ENCODE measurements around the gene KAZALD1.

Gene KAZALD1

GRCh38 chr10:101095550-101096213 lies 33.9 kb downstream of the KAZALD1 start:
- DNase-seq (ENCODE audit: low read depth) = peak; percentile 76

GRCh38 chr10:101096378-101096777 lies 34.6 kb downstream of the KAZALD1 start:
- no peak for DNase-seq (ENCODE audit: low read depth)

- no peak for DNase-seq (ENCODE audit: low read depth)
These were observed 36.1 kb downstream of the KAZALD1 start for GRCh38 chr10:101097881-101098280.

GRCh38 chr10:101099901-101100300 lies 38.1 kb downstream of the KAZALD1 start:
- no peak for DNase-seq (ENCODE audit: low read depth)

GRCh38 chr10:101101372-101101881 lies 39.6 kb downstream of the KAZALD1 start:
- DNase-seq (ENCODE audit: low read depth) = no peak

GRCh38 chr10:101103430-101103829 lies 41.6 kb downstream of the KAZALD1 start:
- no peak for DNase-seq (ENCODE audit: low read depth)

GRCh38 chr10:101106351-101106750 lies 44.6 kb downstream of the KAZALD1 start:
- no peak for DNase-seq (ENCODE audit: low read depth)

GRCh38 chr10:101107771-101108170 lies 46.0 kb downstream of the KAZALD1 start:
- DNase-seq (ENCODE audit: low read depth) = no peak

GRCh38 chr10:101110856-101111523 lies 49.2 kb downstream of the KAZALD1 start:
- no peak for DNase-seq (ENCODE audit: low read depth)

GRCh38 chr10:101111547-101111946 lies 49.8 kb downstream of the KAZALD1 start:
- no peak for DNase-seq (ENCODE audit: low read depth)

- no peak for DNase-seq (ENCODE audit: low read depth)
These were observed 51.2 kb downstream of the KAZALD1 start for GRCh38 chr10:101112799-101113594.

GRCh38 chr10:101113890-101114403 lies 52.2 kb downstream of the KAZALD1 start:
- DNase-seq (ENCODE audit: low read depth) = no peak

GRCh38 chr10:101114646-101115045 lies 52.9 kb downstream of the KAZALD1 start:
- no peak for DNase-seq (ENCODE audit: low read depth)

All from ELR (cell line).